Stimulated activated CD8-positive, alpha-beta memory T cell treated with anti-CD3 and anti-CD28 coated beads, Interleukin-4, amount 100 ng/mL, for 24 hours (primary cell): Measurements from ENCODE around the gene PDGFC.

ENCODE experiments used
- DNase-seq: peaks from one replicate; pipeline ENCODE4 v3.0.0-alpha.2; 2020; ENCODE audit warnings: low read depth

PDGFC gene

GRCh38 chr4:156829201-156829873 lies 142.3 kb downstream of the PDGFC start:
- DNase-seq: no peak

- DNase-seq: no peak
Observed at GRCh38 chr4:156827519-156827918, 144.1 kb downstream of the PDGFC start.

GRCh38 chr4:156825074-156825473 lies 146.5 kb downstream of the PDGFC start:
- no peak for DNase-seq

GRCh38 chr4:156824451-156825060 lies 147.0 kb downstream of the PDGFC start:
- DNase-seq: no peak

- DNase-seq: no peak
Observed at GRCh38 chr4:156820931-156821330, 150.7 kb downstream of the PDGFC start.

GRCh38 chr4:156816360-156816755 lies 155.2 kb downstream of the PDGFC start:
- DNase-seq: no peak

GRCh38 chr4:156815717-156816359 lies 155.8 kb downstream of the PDGFC start:
- no peak for DNase-seq

- DNase-seq: no peak
Observed at GRCh38 chr4:156811963-156812362, 159.6 kb downstream of the PDGFC start.

GRCh38 chr4:156811286-156811685 lies 160.3 kb downstream of the PDGFC start:
- no peak for DNase-seq

- no peak for DNase-seq
Observed at GRCh38 chr4:156805696-156806095, 165.9 kb downstream of the PDGFC start.

- no peak for DNase-seq
Observed at GRCh38 chr4:156803056-156803455, 168.5 kb downstream of the PDGFC start.

- no peak for DNase-seq
Observed at GRCh38 chr4:156800463-156800862, 171.1 kb downstream of the PDGFC start.

- DNase-seq: no peak
Observed at GRCh38 chr4:156799121-156799589, 172.4 kb downstream of the PDGFC start.

GRCh38 chr4:156798438-156798837 lies 173.2 kb downstream of the PDGFC start:
- no peak for DNase-seq

GRCh38 chr4:156797206-156797605 lies 174.4 kb downstream of the PDGFC start:
- DNase-seq: no peak

GRCh38 chr4:156795727-156796126 lies 175.9 kb downstream of the PDGFC start:
- DNase-seq: no peak

- no peak for DNase-seq
Observed at GRCh38 chr4:156794863-156795262, 176.7 kb downstream of the PDGFC start.

- no peak for DNase-seq
Observed at GRCh38 chr4:156792462-156793085, 179.0 kb downstream of the PDGFC start.

GRCh38 chr4:156790866-156791265 lies 180.7 kb downstream of the PDGFC start:
- DNase-seq: no peak

- DNase-seq: no peak
Observed at GRCh38 chr4:156788782-156789181, 182.8 kb downstream of the PDGFC start.

GRCh38 chr4:156786713-156787112 lies 184.9 kb downstream of the PDGFC start:
- DNase-seq: no peak

GRCh38 chr4:156784970-156785369 lies 186.6 kb downstream of the PDGFC start:
- DNase-seq: no peak

GRCh38 chr4:156783966-156784365 lies 187.6 kb downstream of the PDGFC start:
- DNase-seq: no peak
